ENCODE results near the gene CDK3.

CDK3 gene

GRCh38 chr17:76008208-76008607 is 7.6 kb downstream of the CDK3 start:
- Histone ChIP-seq H3K9me3 (ENCODE audit: control insufficient read depth, insufficient read depth, low read depth, low read length) (no peaks in the 10 kb centered on the region), H3K4me3 (ENCODE audit: low read depth, low read length) (no peak overlapping the region), H3K36me3 (ENCODE audit: control insufficient read depth, insufficient read depth, low read length) (peaks cover 8% of the 10 kb centered on the region; the same call in 1 of the 2 replicates), H3K27ac (ENCODE audit: low read depth, low read length) (no peak overlapping the region), H3K27me3 (ENCODE audit: control insufficient read depth, insufficient read depth, low read length) (no peaks in the 10 kb centered on the region), H3K9ac (ENCODE audit: low read length) (no peak overlapping the region), H3K4me1 (ENCODE audit: control insufficient read depth, insufficient read depth, low read length) (no peaks in the 10 kb centered on the region)

GRCh38 chr17:76008630-76009425 is 8.2 kb downstream of the CDK3 start:
- H3K9me3 ChIP-seq (ENCODE audit: control insufficient read depth, insufficient read depth, low read depth, low read length): no peaks in the 10 kb centered on the region
- no peak overlapping the region for H3K4me3 ChIP-seq (ENCODE audit: low read depth, low read length)
- no peak overlapping the region for H3K9ac ChIP-seq (ENCODE audit: low read length)
- no peaks in the 10 kb centered on the region for H3K27me3 ChIP-seq (ENCODE audit: control insufficient read depth, insufficient read depth, low read length)
- H3K36me3 ChIP-seq (ENCODE audit: control insufficient read depth, insufficient read depth, low read length): peaks cover 8% of the 10 kb centered on the region; the same call in 1 of the 2 replicates
- H3K27ac ChIP-seq (ENCODE audit: low read depth, low read length): no peak overlapping the region
- H3K4me1 ChIP-seq (ENCODE audit: control insufficient read depth, insufficient read depth, low read length): peaks cover 3% of the 10 kb centered on the region; the same call in 1 of the 2 replicates

GRCh38 chr17:76009447-76009846 is 8.8 kb downstream of the CDK3 start:
- H3K36me3 ChIP-seq (ENCODE audit: control insufficient read depth, insufficient read depth, low read length): 0 out of 2 replicates have a peak, but pooled peaks cover 4% of the 10 kb centered on the region
- no peak overlapping the region for H3K4me3 ChIP-seq (ENCODE audit: low read depth, low read length)
- no peaks in the 10 kb centered on the region; the same call in 1 of the 2 replicates for H3K27me3 ChIP-seq (ENCODE audit: control insufficient read depth, insufficient read depth, low read length)
- no peak overlapping the region for H3K9ac ChIP-seq (ENCODE audit: low read length)
- H3K27ac ChIP-seq (ENCODE audit: low read depth, low read length): no peak overlapping the region
- H3K4me1 ChIP-seq (ENCODE audit: control insufficient read depth, insufficient read depth, low read length): peaks cover 5% of the 10 kb centered on the region; the same call in 1 of the 2 replicates
- no peaks in the 10 kb centered on the region for H3K9me3 ChIP-seq (ENCODE audit: control insufficient read depth, insufficient read depth, low read depth, low read length)

GRCh38 chr17:76009969-76010661 is 9.5 kb downstream of the CDK3 start:
- H3K36me3 ChIP-seq (ENCODE audit: control insufficient read depth, insufficient read depth, low read length): no peaks in the 10 kb centered on the region
- H3K4me1 ChIP-seq (ENCODE audit: control insufficient read depth, insufficient read depth, low read length): peaks cover 5% of the 10 kb centered on the region; the same call in 1 of the 2 replicates
- no peak overlapping the region for H3K27ac ChIP-seq (ENCODE audit: low read depth, low read length)
- no peak overlapping the region for H3K4me3 ChIP-seq (ENCODE audit: low read depth, low read length)
- no peaks in the 10 kb centered on the region for H3K9me3 ChIP-seq (ENCODE audit: control insufficient read depth, insufficient read depth, low read depth, low read length)
- no peaks in the 10 kb centered on the region; the same call in 1 of the 2 replicates for H3K27me3 ChIP-seq (ENCODE audit: control insufficient read depth, insufficient read depth, low read length)
- no peak overlapping the region for H3K9ac ChIP-seq (ENCODE audit: low read length)

- H3K9me3 ChIP-seq (ENCODE audit: control insufficient read depth, insufficient read depth, low read depth, low read length): no peaks in the 10 kb centered on the region
- no peak overlapping the region for H3K4me3 ChIP-seq (ENCODE audit: low read depth, low read length)
- no peak overlapping the region for H3K27ac ChIP-seq (ENCODE audit: low read depth, low read length)
- peaks cover 5% of the 10 kb centered on the region; the same call in 1 of the 2 replicates for H3K4me1 ChIP-seq (ENCODE audit: control insufficient read depth, insufficient read depth, low read length)
- H3K36me3 ChIP-seq (ENCODE audit: control insufficient read depth, insufficient read depth, low read length): no peaks in the 10 kb centered on the region
- H3K9ac ChIP-seq (ENCODE audit: low read length): no peak overlapping the region
- no peaks in the 10 kb centered on the region; the same call in 1 of the 2 replicates for H3K27me3 ChIP-seq (ENCODE audit: control insufficient read depth, insufficient read depth, low read length)
These were observed 11.3 kb downstream of the CDK3 start for GRCh38 chr17:76011951-76012350.

- no peaks in the 10 kb centered on the region for H3K9me3 ChIP-seq (ENCODE audit: control insufficient read depth, insufficient read depth, low read depth, low read length)
- H3K4me3 ChIP-seq (ENCODE audit: low read depth, low read length): no peak overlapping the region
- H3K9ac ChIP-seq (ENCODE audit: low read length): no peak overlapping the region
- no peak overlapping the region for H3K27ac ChIP-seq (ENCODE audit: low read depth, low read length)
- H3K36me3 ChIP-seq (ENCODE audit: control insufficient read depth, insufficient read depth, low read length): no peaks in the 10 kb centered on the region
- no peaks in the 10 kb centered on the region; the same call in 1 of the 2 replicates for H3K27me3 ChIP-seq (ENCODE audit: control insufficient read depth, insufficient read depth, low read length)
- H3K4me1 ChIP-seq (ENCODE audit: control insufficient read depth, insufficient read depth, low read length): peaks cover 5% of the 10 kb centered on the region; the same call in 1 of the 2 replicates
These were observed 12.8 kb downstream of the CDK3 start for GRCh38 chr17:76013377-76013932.

GRCh38 chr17:76014100-76014924 is 13.7 kb downstream of the CDK3 start:
- H3K4me1 ChIP-seq (ENCODE audit: control insufficient read depth, insufficient read depth, low read length): peaks cover 5% of the 10 kb centered on the region; the same call in 1 of the 2 replicates
- no peaks in the 10 kb centered on the region for H3K9me3 ChIP-seq (ENCODE audit: control insufficient read depth, insufficient read depth, low read depth, low read length)
- no peak overlapping the region for H3K27ac ChIP-seq (ENCODE audit: low read depth, low read length)
- H3K9ac ChIP-seq (ENCODE audit: low read length): no peak overlapping the region
- no peaks in the 10 kb centered on the region for H3K36me3 ChIP-seq (ENCODE audit: control insufficient read depth, insufficient read depth, low read length)
- no peak overlapping the region for H3K4me3 ChIP-seq (ENCODE audit: low read depth, low read length)
- no peaks in the 10 kb centered on the region; the same call in 1 of the 2 replicates for H3K27me3 ChIP-seq (ENCODE audit: control insufficient read depth, insufficient read depth, low read length)

- Histone ChIP-seq H3K4me1 (ENCODE audit: control insufficient read depth, insufficient read depth, low read length) (peaks cover 5% of the 10 kb centered on the region; the same call in 1 of the 2 replicates), H3K27ac (ENCODE audit: low read depth, low read length) (no peak overlapping the region), H3K4me3 (ENCODE audit: low read depth, low read length) (no peak overlapping the region), H3K9ac (ENCODE audit: low read length) (no peak overlapping the region), H3K9me3 (ENCODE audit: control insufficient read depth, insufficient read depth, low read depth, low read length) (no peaks in the 10 kb centered on the region), H3K27me3 (ENCODE audit: control insufficient read depth, insufficient read depth, low read length) (no peaks in the 10 kb centered on the region; the same call in 1 of the 2 replicates), H3K36me3 (ENCODE audit: control insufficient read depth, insufficient read depth, low read length) (no peaks in the 10 kb centered on the region)
These were observed 14.2 kb downstream of the CDK3 start for GRCh38 chr17:76014925-76015261.

- no peak overlapping the region for H3K27ac ChIP-seq (ENCODE audit: low read depth, low read length)
- no peaks in the 10 kb centered on the region for H3K36me3 ChIP-seq (ENCODE audit: control insufficient read depth, insufficient read depth, low read length)
- no peak overlapping the region for H3K4me3 ChIP-seq (ENCODE audit: low read depth, low read length)
- no peak overlapping the region for H3K9ac ChIP-seq (ENCODE audit: low read length)
- H3K27me3 ChIP-seq (ENCODE audit: control insufficient read depth, insufficient read depth, low read length): no peaks in the 10 kb centered on the region; the same call in 1 of the 2 replicates
- no peaks in the 10 kb centered on the region for H3K9me3 ChIP-seq (ENCODE audit: control insufficient read depth, insufficient read depth, low read depth, low read length)
- H3K4me1 ChIP-seq (ENCODE audit: control insufficient read depth, insufficient read depth, low read length): peaks cover 5% of the 10 kb centered on the region; the same call in 1 of the 2 replicates
These were observed 17.1 kb downstream of the CDK3 start for GRCh38 chr17:76017481-76018339.

GRCh38 chr17:76018340-76018680 is 17.7 kb downstream of the CDK3 start:
- no peaks in the 10 kb centered on the region for H3K36me3 ChIP-seq (ENCODE audit: control insufficient read depth, insufficient read depth, low read length)

More at GRCh38 chr17:76018340-76018680, 17.7 kb downstream of the CDK3 start:
- Histone ChIP-seq H3K4me3 (ENCODE audit: low read depth, low read length) (no peak overlapping the region), H3K27ac (ENCODE audit: low read depth, low read length) (no peak overlapping the region), H3K9ac (ENCODE audit: low read length) (no peak overlapping the region), H3K9me3 (ENCODE audit: control insufficient read depth, insufficient read depth, low read depth, low read length) (no peaks in the 10 kb centered on the region), H3K4me1 (ENCODE audit: control insufficient read depth, insufficient read depth, low read length) (peaks cover 5% of the 10 kb centered on the region; the same call in 1 of the 2 replicates), H3K27me3 (ENCODE audit: control insufficient read depth, insufficient read depth, low read length) (no peaks in the 10 kb centered on the region; the same call in 1 of the 2 replicates)
